Fibroblast of skin of left quadriceps (primary cell): Measurements from ENCODE around the gene UHMK1.
"Not testable (repeated sequence)": the region's sequence is repeated elsewhere in the genome, so short reads cannot be mapped to it uniquely, and the experiment has no call there.

Experiments
- DNase-seq, 2 experiments: peaks; one replicate each; pipeline ENCODE4 v3.0.0-alpha.2; 2013; ENCODE audit warnings: low read depth in 2 of 2

The UHMK1 gene

DNA sequence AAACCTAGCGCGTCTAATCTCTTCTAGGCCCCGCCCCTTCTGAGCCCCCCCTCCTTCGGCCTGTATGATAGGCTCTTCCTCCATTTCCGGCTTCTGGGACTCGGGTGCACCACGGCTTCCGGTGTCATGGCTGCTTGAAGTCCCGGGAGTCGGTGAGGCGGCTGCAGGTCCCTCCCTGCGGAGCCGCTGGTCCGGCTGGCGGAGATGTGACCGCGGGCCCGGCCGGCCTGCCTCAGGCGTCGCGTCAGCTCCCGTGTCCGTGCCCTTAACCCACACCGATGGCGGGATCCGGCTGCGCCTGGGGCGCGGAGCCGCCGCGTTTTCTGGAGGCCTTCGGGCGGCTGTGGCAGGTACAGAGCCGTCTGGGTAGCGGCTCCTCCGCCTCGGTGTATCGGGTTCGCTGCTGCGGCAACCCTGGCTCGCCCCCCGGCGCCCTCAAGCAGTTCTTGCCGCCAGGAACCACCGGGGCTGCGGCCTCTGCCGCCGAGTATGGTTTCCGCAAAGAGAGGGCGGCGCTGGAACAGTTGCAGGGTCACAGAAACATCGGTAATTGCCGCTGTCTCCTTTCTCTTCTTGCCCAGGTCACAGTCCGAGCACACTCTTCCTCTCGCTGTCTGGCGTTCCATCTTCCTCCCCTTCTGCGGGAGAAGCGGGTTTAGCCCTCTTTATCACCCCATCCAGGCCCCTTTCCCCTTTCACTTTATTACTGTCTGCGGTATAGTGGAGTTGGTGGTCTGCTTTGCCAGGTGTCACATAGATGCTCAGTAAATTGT is at the start of gene UHMK1:
Gene UHMK1, plus strand, starts transcription at position 96 of the 773 bp plus-strand sequence. Its CDS starts 183 bp downstream, at position 279.
- peak; percentile 78 to 80 for DNase-seq

- not testable (repeated sequence) for DNase-seq
Measured at GRCh38 chr1:162454361-162454760, 43.3 kb upstream of the UHMK1 start.

DNA sequence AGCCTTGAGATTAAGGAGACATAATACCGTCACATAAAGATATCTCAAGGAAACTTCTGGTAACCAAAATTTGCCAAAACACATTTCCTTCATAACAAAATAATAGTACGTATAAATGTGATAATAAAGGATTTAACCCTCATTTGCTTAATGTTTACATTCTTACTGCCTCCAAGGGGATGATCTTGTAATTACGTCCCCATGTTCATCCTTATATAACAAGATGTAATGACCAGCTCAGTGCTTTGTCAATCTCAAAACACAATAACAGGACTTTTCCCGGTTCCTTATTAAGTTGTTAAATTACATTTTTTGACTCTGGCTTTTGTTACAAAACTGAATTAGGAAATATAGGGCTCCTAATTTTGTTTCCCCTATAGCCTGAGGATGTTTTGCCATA is 41.3 kb upstream of the UHMK1 start:
- no peak for DNase-seq

DNA sequence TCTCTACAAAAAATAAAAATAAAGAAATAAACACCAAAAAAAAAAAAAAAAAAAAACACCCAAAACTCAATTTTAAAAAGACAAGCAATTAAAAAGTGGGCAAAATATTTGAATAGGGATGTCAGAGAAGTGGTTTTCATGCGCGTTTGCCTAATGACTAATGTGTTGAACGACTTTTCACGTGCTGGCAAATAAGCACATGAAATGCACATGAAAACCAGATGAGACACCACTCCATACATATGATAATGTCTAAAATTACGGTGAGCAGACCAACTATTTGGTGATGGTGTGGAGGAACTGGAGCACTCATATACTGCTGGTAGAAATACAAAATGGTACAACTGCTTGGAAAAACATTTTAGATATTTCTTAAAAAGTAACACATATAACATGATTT is 39.4 kb upstream of the UHMK1 start:
- DNase-seq, result peak; percentile 30 to 32

DNA sequence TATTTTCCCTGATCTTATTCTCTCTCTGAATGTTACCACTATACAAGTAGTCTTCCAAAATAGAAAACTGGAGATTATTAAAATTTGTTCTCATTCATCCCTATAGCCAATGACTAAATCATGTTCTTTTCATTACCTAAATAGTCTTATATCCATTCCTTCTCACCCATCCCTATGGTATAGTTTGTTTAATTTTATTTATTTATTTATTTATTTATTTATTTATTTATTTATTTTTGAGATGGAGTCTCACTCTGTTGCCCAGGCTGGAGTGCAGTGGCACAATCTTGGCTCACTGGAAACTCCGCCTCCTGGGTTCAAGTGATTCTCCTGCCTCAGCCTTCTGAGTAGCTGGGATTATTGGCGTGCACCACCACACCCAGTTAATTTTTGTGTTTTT is 35.2 kb upstream of the UHMK1 start:
- not testable (repeated sequence) for DNase-seq

- no peak for DNase-seq
Measured at GRCh38 chr1:162463021-162463420, 34.6 kb upstream of the UHMK1 start.

DNA sequence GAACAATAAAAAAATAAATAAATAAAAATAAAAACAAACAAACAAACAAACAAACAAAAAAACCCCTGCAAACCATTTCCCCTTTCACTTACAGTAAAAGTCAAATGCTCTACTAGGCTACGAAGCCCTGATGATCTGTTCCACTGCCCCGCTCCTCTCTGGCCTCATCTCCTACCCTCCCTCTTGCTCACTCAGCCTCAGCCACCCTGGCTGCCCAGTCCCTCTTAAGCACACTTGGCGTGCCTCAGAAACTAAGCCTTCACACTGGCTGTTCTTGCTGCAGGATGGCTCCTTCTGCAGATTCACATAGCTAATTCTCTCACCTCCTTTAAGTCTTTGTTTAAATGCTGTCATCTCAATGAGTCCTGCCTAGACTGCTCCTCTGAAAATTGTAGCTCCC is 30.8 kb upstream of the UHMK1 start:
- no peak for DNase-seq

DNA sequence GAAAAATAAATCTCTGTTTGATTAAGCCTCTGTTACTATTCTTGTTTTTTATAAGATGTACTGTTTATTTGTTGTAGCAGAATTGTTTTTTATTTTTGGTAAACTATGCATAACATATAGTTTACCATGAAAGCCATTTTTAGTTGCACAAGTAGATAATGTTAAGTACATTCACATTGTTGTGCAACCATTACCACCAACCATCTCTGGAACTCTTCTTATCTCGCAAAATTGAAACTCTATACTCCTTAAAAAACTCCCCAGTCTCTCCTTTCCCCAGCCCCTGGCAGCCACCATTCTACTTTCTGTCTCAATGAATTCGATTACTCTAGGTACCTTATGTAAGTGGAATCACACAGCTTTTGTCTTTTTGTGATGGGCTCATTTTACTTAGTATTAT is 27.4 kb upstream of the UHMK1 start:
- DNase-seq, result no peak

GRCh38 chr1:162471290-162471853 is 26.2 kb upstream of the UHMK1 start:
- no peak for DNase-seq

GRCh38 chr1:162475089-162475488 is 22.5 kb upstream of the UHMK1 start:
- no peak for DNase-seq

GRCh38 chr1:162475539-162476185 is 22.0 kb upstream of the UHMK1 start:
- no peak for DNase-seq

DNA sequence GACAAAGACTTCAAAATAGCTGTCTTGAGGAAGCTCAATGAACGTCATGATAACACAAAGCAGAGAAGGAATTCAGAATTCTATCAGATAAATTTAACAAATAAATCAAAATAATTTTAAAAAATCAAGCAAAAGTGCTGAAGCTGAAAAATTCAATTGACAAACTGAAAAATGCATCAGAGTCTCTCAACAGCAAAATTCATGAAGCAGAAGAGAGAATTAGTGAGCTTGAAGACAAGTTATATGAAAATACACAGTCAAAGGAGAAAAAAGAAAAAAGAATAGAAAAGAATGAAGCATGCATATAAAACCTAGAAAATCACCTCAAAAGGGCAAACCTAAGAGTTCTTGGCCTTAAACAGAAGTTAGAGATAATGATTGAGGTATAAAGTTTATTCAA is 21.0 kb upstream of the UHMK1 start:
- DNase-seq, result no peak

DNA sequence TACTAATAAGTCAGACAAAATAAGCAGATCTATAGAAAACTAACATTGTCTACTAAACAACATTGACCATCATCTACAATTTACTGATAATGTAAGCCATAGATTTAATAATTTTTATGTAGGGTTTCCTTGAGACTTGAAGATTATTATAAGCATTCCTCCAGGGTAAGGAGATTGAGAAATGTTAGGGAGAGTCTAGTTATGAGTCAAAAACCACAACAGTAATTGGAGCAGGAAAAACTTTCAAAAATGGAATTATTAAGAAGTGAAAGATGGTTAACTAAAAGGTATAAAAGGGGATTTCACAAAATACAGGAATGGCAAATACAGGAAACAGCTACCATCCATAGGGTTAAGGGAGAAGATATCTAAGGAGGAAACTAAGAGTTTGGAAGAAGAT is 12.4 kb upstream of the UHMK1 start:
- DNase-seq, result peak in 1 of 2 experiments; percentile 5

DNA sequence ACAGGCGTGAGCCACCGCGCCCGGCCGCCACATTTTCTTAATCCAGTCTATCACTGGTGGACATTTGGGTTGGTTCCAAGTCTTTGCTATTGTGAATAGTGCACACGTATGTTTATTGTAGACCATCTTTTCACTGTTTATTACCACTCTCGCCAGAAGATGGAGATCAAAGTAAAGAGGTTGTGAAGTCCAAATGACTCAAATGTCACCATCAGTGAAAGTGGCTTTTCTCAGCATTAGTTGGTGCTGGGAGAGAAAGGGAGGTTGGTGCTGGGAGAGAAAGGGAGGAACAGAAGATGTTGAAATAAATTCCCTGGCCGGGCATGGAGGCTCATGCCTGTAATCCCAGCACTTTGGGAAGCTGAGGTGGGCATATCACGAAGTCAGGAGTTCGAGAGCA is 10.4 kb upstream of the UHMK1 start:
- DNase-seq, result no peak

- DNase-seq, result no peak
Measured at GRCh38 chr1:162488219-162488618, 9.4 kb upstream of the UHMK1 start.

- DNase-seq, result not testable (repeated sequence)
Measured at GRCh38 chr1:162495531-162496233, 1.9 kb upstream of the UHMK1 start.

DNA sequence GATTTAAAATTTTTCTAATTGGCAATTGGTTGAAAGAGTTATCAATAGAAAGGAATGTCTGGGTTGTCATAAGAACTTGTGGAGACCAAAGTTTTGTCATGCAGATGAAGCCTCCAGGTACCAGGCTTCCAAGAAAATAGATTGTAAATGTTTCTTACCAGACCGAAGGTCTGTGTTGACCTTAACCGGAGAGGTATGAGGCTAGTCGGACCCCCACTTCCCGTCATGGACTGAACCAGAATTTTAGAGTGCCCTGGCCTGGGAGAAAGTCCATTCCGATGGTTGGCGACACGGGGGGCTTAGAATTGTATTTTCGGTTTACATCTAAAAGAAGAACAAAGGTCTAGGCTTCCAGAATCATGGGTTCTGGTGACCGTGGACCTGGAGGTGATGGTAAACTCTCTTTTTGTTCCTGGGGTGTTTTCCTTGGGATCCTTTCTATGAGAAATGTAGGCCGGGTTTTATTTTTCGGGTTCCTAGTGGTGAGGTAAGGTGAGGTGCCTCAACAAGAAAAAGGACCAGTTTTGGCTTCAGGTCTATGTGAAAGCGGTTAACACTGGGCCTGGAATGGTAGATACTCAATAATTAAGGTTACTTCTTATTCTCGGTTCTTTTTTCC is 405 bp upstream of the UHMK1 start:
- DNase-seq, result no peak

GRCh38 chr1:162498496-162498810 is 835 bp downstream of the UHMK1 start:
- no peak for DNase-seq

- DNase-seq, result no peak
Measured at GRCh38 chr1:162500805-162501204, 3.2 kb downstream of the UHMK1 start.

DNA sequence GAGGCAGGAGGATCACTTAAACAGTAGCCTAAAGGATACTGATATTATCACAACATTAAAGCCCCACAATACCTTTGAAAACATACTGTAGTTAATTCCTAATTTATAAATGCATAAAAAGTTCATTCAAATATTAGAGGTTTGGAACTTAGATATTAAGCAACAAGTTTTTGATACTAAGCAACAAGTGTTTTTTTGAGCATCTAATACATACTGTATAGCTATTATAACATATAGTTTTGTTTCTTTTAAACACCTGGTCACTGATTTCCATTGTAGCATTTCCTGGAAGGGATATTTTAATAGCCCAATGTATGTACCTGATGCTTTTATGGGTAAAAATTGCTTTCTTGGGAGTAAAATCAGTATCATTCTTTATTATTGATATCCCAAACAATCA is 4.5 kb downstream of the UHMK1 start:
- DNase-seq, result no peak

DNA sequence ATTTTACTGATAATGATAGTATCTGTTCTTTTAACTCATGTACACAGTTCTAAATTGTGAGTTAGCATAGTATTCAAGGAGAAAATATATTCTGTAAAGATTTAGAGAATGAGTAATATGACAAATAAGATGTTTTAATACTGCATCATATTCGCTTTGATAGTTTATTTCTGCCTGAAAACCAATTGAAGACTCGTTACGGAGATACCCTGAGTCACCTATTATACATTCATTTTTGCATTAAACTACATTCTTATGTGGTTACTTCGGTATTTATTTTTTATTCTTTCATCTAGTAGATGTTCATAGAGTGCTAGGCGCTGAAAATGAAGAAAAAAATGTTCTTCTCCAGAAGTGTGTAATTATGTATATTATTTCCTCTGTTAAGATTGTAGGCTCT is 5.3 kb downstream of the UHMK1 start:
- DNase-seq, result peak; percentile 28 to 37

- DNase-seq, result no peak
Measured at GRCh38 chr1:162527314-162527713, 29.7 kb downstream of the UHMK1 start.
